ENCODE results near the gene OLFM3. TPM values are rescaled to one million over a fixed set of nuclear protein-coding genes. Genes with fewer than 3 reads are reported as not detected.

OLFM3 gene
- total RNA-seq, 1 experiment from 2014 or later: not detected

- no peaks in the 10 kb centered on the region for H3K4me1 ChIP-seq (ENCODE audit: control insufficient read depth in 1 of 2, insufficient read depth in 2 of 2, low read length in 2 of 2)
- H3K4me2 ChIP-seq (ENCODE audit: low read length): no peak overlapping the region
- no TSS peak for BruUV-seq (replicated peaks)
- no peak for DNase-seq (ENCODE audit: low read depth, low spot score)
- H3K9me3 ChIP-seq (ENCODE audit: control insufficient read depth in 1 of 2, insufficient read depth in 1 of 2, low read depth in 1 of 2, low read length in 2 of 2): no peaks in the 10 kb centered on the region
- H3K9ac ChIP-seq (ENCODE audit: low read length): no peak overlapping the region
- no peak overlapping the region for H2AFZ ChIP-seq (ENCODE audit: low read depth, low read length, poor library complexity, severe bottlenecking)
- no peaks in the 10 kb centered on the region for H3K36me3 ChIP-seq (ENCODE audit: control insufficient read depth in 1 of 2, insufficient read depth in 2 of 2, low read length in 2 of 2)
- no peaks in the 10 kb centered on the region for H4K20me1 ChIP-seq (ENCODE audit: insufficient read depth)
- TF ChIP-seq REST (IDR thresholded peaks at IDR 0.05; ENCODE audit: low read depth) (no peak), RAD21 (IDR thresholded peaks at IDR 0.05; ENCODE audit: low read depth) (no peak), JUND (IDR thresholded peaks at IDR 0.05) (no peak), SIN3A (IDR thresholded peaks at IDR 0.05; ENCODE audit: low read depth) (no peak), TCF7L2 (IDR thresholded peaks at IDR 0.05; ENCODE audit: borderline replicate concordance, extremely low read depth, insufficient read depth, insufficient read length) (no peak), ZNF274 (IDR thresholded peaks at IDR 0.05; ENCODE audit: low read depth, low read length) (no peak), ZFX (IDR thresholded peaks at IDR 0.05) (no peak), YY1 (IDR thresholded peaks at IDR 0.05; ENCODE audit: extremely low read depth, insufficient replicate concordance, low read depth, low read length) (no peak)
- TF ChIP-seq, protein P1, sequence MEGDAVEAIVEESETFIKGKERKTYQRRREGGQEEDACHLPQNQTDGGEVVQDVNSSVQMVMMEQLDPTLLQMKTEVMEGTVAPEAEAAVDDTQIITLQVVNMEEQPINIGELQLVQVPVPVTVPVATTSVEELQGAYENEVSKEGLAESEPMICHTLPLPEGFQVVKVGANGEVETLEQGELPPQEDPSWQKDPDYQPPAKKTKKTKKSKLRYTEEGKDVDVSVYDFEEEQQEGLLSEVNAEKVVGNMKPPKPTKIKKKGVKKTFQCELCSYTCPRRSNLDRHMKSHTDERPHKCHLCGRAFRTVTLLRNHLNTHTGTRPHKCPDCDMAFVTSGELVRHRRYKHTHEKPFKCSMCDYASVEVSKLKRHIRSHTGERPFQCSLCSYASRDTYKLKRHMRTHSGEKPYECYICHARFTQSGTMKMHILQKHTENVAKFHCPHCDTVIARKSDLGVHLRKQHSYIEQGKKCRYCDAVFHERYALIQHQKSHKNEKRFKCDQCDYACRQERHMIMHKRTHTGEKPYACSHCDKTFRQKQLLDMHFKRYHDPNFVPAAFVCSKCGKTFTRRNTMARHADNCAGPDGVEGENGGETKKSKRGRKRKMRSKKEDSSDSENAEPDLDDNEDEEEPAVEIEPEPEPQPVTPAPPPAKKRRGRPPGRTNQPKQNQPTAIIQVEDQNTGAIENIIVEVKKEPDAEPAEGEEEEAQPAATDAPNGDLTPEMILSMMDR (IDR thresholded peaks at IDR 0.05 in 2 of 3, conservative IDR thresholded peaks at IDR 0.05 in 1 of 3; ENCODE audit: borderline replicate concordance in 1 of 3, insufficient read depth in 1 of 3, low read depth in 2 of 3, low read length in 2 of 3): no peak
- CTCF ChIA-PET: no interaction called here
- intact Hi-C loops (cut with micrococcal nuclease): no loop called here
- no peaks in the 10 kb centered on the region for H3K79me2 ChIP-seq (ENCODE audit: insufficient read depth, low read length)
- no peak overlapping the region for H3K27ac ChIP-seq (ENCODE audit: low read depth, low read length)
- no peaks in the 10 kb centered on the region for H3K9me2 ChIP-seq (ENCODE audit: insufficient read depth)
- ATAC-seq: no peak
- no peaks in the 10 kb centered on the region for H3K27me3 ChIP-seq (ENCODE audit: insufficient read depth, low read length)
- RAD21 ChIA-PET (ENCODE audit: low non-redundant PET in 1 of 2, low total read pairs in 2 of 2, uncharacterized antibody in 2 of 2, unreplicated experiment in 2 of 2): no interaction called here
- H3K4me3 ChIP-seq (replicated peaks in 1 of 2; ENCODE audit: low read depth in 1 of 2, low read length in 2 of 2): no peak overlapping the region
- POLR2A ChIA-PET: no interaction called here
These were observed 39.0 kb downstream of the OLFM3 start for GRCh38 chr1:101957771-101958170.
